NCI-H2196 (cell line): Measurements from ENCODE around the gene MFAP2.
"Not testable (repeated sequence)": the region's sequence is repeated elsewhere in the genome, so short reads cannot be mapped to it uniquely, and the experiment has no call there.

Source experiments
- DNase-seq: peaks from one replicate; lab custom pipeline; 2025; ENCODE audit not compliant: unreplicated experiment; lab: John Stamatoyannopoulos, UW

MFAP2 gene

DNA sequence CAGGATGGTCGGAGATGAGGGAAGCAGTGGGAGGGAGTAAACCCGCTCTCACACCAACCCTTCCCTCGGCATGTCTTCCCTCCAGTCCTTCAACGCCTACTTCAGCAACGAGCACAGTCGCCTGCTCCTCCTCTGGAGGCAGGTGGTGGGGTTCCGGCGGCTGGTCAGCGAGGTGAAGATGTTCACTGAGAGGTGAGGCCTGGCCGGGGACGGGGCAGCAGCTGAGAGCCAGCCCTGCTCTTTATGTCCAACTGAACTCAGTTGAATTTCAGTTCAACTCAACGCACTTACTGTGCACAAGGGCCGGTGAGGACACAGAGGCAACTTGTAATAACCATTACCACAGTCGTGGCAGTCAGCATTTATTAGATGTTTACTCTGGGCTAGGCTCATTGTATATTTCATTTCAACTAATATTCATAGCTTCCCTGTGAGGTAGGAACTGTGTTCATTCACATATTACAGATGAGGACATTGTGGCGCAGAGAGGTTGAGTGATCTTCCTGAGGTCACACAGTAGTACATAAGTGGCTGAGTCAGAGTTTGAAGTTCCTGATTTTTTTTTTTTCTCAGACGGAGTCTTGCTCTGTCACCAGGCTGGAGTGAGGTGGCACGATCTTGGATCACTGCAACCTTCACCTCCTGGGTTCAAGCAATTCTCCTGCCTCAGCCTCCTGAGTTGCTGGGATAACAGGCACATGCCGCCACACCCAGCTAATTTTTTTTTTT lies 49.0 kb downstream of the MFAP2 start:
- not testable (repeated sequence) for DNase-seq

DNA sequence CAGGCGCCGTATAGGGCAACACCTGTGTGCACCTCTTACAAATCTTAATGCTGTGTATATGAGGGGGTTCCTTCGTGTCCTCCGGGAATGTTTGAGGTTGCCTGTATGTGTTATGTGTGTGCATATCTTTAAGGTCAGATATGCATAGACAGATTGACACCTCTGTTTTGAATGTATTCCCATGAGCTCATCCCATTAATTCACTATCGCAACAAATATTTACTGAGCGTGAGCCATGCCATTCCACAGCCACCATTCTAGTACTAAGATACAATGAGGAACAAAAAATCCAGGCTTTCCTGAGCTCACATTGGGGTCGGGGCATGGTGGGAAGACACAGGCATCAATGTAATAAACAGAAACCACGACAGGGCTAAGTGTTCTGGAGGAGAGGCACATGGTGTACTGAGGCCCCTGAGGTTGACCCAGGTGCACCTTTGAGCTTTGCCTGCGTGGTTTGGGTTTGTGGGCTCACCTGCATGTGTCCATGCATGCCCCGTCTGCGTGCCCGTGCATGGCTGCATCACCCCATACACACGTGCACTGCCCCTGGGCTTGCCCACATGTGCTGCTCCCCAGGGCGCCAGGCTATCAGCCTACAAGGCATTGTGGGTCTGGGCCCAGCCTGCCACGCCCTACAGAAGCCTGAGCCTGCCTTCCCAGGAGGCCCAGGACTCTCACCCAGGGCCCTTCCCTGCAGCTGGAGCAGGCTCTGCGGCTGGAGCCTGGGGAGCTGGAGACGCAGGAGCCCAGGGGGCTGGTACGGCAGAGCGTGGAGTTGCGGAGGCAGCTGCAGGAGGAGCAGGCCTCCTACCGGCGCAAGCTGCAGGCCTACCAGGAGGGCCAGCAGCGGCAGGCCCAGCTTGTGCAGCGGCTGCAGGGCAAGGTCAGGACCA lies 51.0 kb downstream of the MFAP2 start:
- not testable (repeated sequence) for DNase-seq

DNA sequence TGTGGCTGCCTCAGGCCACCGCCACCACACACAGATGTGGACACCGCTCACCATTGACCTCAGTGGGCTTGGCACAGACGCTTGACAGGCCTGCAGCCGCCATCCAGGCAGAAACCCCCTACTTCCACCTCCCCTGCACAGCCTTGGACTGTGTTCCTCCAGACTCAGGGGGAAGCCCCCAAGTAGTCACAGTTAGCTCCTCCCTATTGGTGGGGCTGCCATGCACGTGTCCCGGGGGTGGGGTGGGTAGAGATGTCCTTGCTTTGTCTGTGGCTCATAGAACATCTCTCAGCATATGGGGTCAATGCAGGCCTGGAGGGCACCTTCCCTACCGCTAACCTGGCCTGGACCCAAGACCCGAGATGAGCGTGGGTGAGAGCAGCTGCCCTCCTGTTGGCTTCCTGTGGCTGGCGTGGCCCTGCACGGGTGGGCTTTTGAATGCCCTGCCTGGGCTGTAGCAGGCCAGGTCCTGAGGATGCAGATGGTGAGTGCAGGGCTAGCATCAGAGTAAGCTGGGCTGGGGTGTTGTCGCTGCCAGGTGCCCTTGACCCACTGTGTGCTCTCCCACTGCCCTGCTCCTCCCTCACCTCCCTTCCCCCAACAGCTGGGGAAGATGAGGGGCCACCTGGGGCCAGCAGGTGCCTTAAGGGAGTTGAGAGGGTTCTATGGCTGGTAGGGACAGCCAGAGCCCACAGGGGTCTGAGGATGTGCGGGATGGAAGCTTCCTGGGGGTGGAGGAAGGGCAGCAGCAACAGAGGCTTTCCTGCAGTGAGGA lies 52.5 kb downstream of the MFAP2 start:
- DNase-seq, result no peak

DNA sequence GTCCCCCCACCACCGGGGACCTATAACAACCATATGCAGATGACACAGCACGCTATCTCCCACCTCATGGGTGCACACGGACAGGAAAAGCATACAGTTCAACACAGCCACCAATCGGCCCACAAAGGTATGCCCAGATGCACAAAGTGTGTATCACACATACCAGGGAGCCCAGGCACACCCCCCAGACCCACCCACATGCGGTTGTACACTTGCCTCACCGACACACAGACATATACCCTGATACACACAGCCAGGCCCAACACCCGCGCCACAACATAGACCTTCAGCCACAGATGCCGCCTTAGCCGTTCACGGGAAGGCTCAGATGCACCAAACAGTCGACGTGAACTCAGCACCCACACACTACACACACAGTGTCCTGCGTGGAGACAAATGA lies 53.2 kb downstream of the MFAP2 start:
- DNase-seq, result no peak

DNA sequence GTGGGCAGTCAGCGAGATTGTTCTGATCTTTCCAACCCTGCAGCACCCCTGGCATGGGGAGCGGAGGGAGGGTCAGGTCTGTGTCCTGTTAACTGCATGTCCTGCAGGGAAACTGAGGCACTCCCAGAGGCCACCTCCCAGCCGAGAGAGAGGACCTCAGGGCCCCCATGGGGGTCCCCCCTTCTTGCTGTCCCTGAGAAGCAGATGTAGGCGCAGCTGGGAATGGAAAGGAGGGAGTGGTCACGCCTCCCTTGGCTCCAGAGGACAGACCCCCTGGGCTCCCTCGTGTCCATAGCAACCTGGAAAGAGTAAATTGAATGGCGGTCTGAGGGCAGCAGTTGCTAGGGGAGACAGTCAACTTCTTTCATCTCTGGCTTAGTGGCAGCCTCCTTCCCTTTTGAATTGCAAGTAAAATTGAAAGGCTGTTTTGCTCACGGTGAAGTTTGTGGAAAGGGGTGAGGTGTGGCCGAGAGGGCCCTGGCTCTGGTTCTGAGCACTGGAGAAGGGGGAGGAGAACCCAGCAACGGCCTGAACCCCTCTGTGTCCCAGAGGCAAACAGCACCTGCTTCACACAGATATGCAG lies 53.8 kb downstream of the MFAP2 start:
- peak; percentile 13 for DNase-seq

DNA sequence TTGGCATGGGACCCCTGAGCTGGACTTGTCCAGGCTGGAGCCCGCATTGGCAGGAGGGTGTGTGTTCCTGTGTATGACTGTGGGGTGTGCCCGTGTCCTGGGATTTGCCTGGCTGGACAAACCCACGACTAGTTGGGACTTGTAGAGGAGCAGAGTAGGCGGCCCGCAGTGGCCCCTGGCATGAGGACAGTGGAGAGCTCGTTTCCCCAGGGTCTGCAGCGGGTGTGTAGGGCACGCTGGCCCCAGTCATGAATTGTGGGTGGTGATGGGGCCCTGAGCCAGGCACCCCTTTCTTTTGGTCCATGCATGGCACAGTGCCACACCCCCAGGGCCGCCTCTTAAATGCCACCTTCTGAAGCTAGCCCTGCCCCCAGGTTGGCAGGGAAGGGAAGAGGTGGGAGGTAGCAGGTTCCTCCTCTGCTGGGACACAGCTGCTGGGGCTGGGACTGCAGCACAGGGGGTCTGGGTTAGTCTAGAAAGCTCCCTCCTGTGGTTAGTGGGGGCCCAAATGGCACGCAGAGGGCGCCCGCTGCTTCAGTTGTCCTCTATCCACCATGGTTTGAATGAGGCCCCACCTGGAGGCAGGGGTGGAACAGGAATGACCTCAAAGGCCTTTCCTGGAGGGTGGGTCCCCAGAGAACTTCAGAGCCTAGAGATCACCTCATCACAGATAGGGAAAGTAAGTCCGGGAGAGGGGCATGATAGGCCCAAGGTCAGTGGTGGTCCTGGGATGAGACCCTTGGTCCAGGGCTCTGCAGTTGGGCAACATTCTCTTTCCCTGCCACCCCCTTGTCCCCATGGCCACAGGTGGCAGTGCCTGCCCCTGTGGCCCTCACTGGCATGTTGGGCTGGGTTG lies 54.6 kb downstream of the MFAP2 start:
- DNase-seq, result no peak

DNA sequence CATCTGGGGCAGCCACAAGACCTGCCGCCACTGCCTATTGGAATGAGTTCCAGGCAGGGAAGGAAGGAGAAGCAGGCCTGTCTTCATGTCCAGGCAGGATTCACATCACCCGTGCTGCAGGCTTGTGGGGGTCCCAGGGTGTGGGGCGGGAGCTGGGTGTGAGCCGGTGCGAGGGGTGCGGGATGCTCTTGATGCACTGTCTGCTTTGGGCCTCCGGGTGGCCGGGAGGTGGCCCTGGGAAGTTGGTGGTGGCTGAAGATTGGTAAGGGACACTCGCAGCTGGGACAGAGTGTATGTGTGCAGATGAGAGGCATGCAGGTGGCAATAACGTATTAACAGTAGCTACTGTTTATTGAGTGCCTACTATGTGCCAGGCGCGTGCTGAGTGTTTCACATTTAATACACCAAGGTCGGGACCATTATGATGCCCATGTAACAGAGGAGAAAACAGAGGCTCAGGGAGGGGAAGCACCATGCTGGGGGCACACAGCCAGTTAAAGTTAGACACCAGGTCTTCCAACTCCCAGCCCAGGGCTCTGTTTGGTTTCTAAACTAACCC lies 55.4 kb downstream of the MFAP2 start:
- no peak for DNase-seq
